Parathyroid adenoma (tissue), 2 donors: Measurements from ENCODE around the gene ECM2.

Source experiments
- H2AFZ ChIP-seq: fragments of 300-600 bp; sonication (generic); one replicate; pipeline ENCODE4 v1.7.0; 2017; ENCODE audit warnings: antibody characterized with exemption, mild to moderate bottlenecking
- H3K27ac ChIP-seq: fragments of 300-600 bp; sonication (generic); one replicate; pipeline ENCODE4 v1.7.0; 2017
- H3K27me3 ChIP-seq: fragments of 300-600 bp; sonication (generic); one replicate; pipeline ENCODE4 v1.7.0; 2017; ENCODE audit warnings: low read length; ENCODE audit not compliant: control insufficient read depth, insufficient read depth
- H3K36me3 ChIP-seq: fragments of 300-600 bp; sonication (generic); one replicate; pipeline ENCODE4 v1.7.0; 2017; ENCODE audit warnings: low read length; ENCODE audit not compliant: control insufficient read depth, insufficient read depth
- H3K4me1 ChIP-seq: fragments of 300-600 bp; sonication (generic); one replicate; pipeline ENCODE4 v1.7.0; 2017; ENCODE audit warnings: control low read depth
- H3K4me2 ChIP-seq: fragments of 300-600 bp; sonication (generic); one replicate; pipeline ENCODE4 v1.7.0; 2017; ENCODE audit warnings: low read length
- H3K4me3 ChIP-seq: fragments of 300-600 bp; sonication (generic); one replicate; pipeline ENCODE4 v1.7.0; 2017; ENCODE audit warnings: low read depth, low read length
- H3K79me2 ChIP-seq: fragments of 300-600 bp; sonication (generic); one replicate; pipeline ENCODE4 v1.7.0; 2017; ENCODE audit warnings: control low read depth
- H3K9ac ChIP-seq: fragments of 300-600 bp; sonication (generic); one replicate; pipeline ENCODE4 v1.7.0; 2017; ENCODE audit warnings: mild to moderate bottlenecking
- H3K9me3 ChIP-seq: fragments of 300-600 bp; sonication (generic); one replicate; pipeline ENCODE4 v1.7.0; 2017; ENCODE audit warnings: low read length; ENCODE audit not compliant: control insufficient read depth
- CTCF ChIP-seq: fragments of 300-600 bp; sonication (generic); IDR thresholded peaks from one replicate; pipeline ENCODE4 v1.7.0; 2017; ENCODE audit warnings: antibody characterized with exemption, mild to moderate bottlenecking
- donor health status: primary hyperparathyroidism.

The ECM2 gene

GRCh38 chr9:92558612-92559374, 23.0 kb upstream of the ECM2 start:
- no peak for TF ChIP-seq CTCF
- H3K36me3 ChIP-seq: no peaks in the 10 kb centered on the region
- H3K27ac ChIP-seq: no peak overlapping the region

GRCh38 chr9:92550765-92551164, 15.0 kb upstream of the ECM2 start:
- Histone ChIP-seq H3K27me3 (no peaks in the 10 kb centered on the region), H3K4me2 (no peak overlapping the region), H3K4me1 (no peaks in the 10 kb centered on the region), H3K9me3 (no peaks in the 10 kb centered on the region), H2AFZ (no peak overlapping the region), H3K27ac (no peak overlapping the region), H3K4me3 (no peak overlapping the region), H3K9ac (no peak overlapping the region), H3K79me2 (no peaks in the 10 kb centered on the region), H3K36me3 (no peaks in the 10 kb centered on the region)
- TF ChIP-seq CTCF: no peak

More at GRCh38 chr9:92558612-92559374, 23.0 kb upstream of the ECM2 start:
- H3K4me1 ChIP-seq: no peaks in the 10 kb centered on the region
- H3K4me2 ChIP-seq: no peak overlapping the region
- no peak overlapping the region for H2AFZ ChIP-seq
- H3K79me2 ChIP-seq: no peaks in the 10 kb centered on the region
- no peak overlapping the region for H3K9ac ChIP-seq
- H3K27me3 ChIP-seq: no peaks in the 10 kb centered on the region
- no peak overlapping the region for H3K4me3 ChIP-seq
- no peaks in the 10 kb centered on the region for H3K9me3 ChIP-seq

- Histone ChIP-seq H3K79me2 (no peaks in the 10 kb centered on the region), H3K27ac (no peak overlapping the region)
- no peak for TF ChIP-seq CTCF
These were observed 11.6 kb upstream of the ECM2 start for GRCh38 chr9:92547356-92547755.

GRCh38 chr9:92545002-92545510, 9.3 kb upstream of the ECM2 start:
- H2AFZ ChIP-seq: no peak overlapping the region
- H3K36me3 ChIP-seq: no peaks in the 10 kb centered on the region
- no peak overlapping the region for H3K4me2 ChIP-seq
- no peak overlapping the region for H3K9ac ChIP-seq
- no peak overlapping the region for H3K4me3 ChIP-seq
- no peaks in the 10 kb centered on the region for H3K79me2 ChIP-seq
- H3K27me3 ChIP-seq: no peaks in the 10 kb centered on the region
- H3K9me3 ChIP-seq: no peaks in the 10 kb centered on the region
- no peaks in the 10 kb centered on the region for H3K4me1 ChIP-seq
- TF ChIP-seq CTCF: no peak
- no peak overlapping the region for H3K27ac ChIP-seq

More at GRCh38 chr9:92547356-92547755, 11.6 kb upstream of the ECM2 start:
- H3K9ac ChIP-seq: no peak overlapping the region
- no peaks in the 10 kb centered on the region for H3K36me3 ChIP-seq
- no peaks in the 10 kb centered on the region for H3K27me3 ChIP-seq
- H3K4me3 ChIP-seq: no peak overlapping the region
- H3K9me3 ChIP-seq: no peaks in the 10 kb centered on the region
- no peaks in the 10 kb centered on the region for H3K4me1 ChIP-seq
- H3K4me2 ChIP-seq: no peak overlapping the region
- H2AFZ ChIP-seq: no peak overlapping the region

GRCh38 chr9:92543972-92544371, 8.2 kb upstream of the ECM2 start:
- Histone ChIP-seq H3K4me2 (no peak overlapping the region), H3K27ac (no peak overlapping the region), H3K9me3 (no peaks in the 10 kb centered on the region), H2AFZ (no peak overlapping the region), H3K9ac (no peak overlapping the region), H3K4me3 (no peak overlapping the region), H3K36me3 (no peaks in the 10 kb centered on the region), H3K79me2 (no peaks in the 10 kb centered on the region), H3K27me3 (no peaks in the 10 kb centered on the region), H3K4me1 (no peaks in the 10 kb centered on the region)
- no peak for TF ChIP-seq CTCF
